AG04449 (cell line): ENCODE results near the gene CPVL.

Experiments
- CTCF ChIA-PET: fragments of 350-600 bp; formaldehyde crosslinking; extraction: SDS; loops from one replicate; lab custom pipeline; 2021; ENCODE audit warnings: antibody characterized with exemption; lab: Yijun Ruan, JAX
- POLR2A ChIA-PET: fragments of 400-600, 350-600 bp; formaldehyde crosslinking; extraction: SDS; loops from one replicate; lab custom pipeline; 2020; ENCODE audit warnings: antibody characterized with exemption, inconsistent platforms; lab: Yijun Ruan, JAX
- DNase-seq: peaks from one replicate; pipeline ENCODE4 v3.0.0-alpha.2; 2010; ENCODE audit warnings: low read depth, low spot score
- H3K4me3 ChIP-seq: 2 replicates; pipeline ENCODE4 v1.5.1; 2011; ENCODE audit warnings: low read depth, mild to moderate bottlenecking, control low read depth, low read length
- TF ChIP-seq, protein P1 (sequence below): IDR thresholded peaks from one replicate; pipeline ENCODE4 v1.5.1; 2011; ENCODE audit warnings: mild to moderate bottlenecking, moderate library complexity, low read length, control low read depth, inconsistent platforms; ENCODE audit not compliant: insufficient read depth; ENCODE audit errors: missing control alignments

Gene CPVL

DNA sequence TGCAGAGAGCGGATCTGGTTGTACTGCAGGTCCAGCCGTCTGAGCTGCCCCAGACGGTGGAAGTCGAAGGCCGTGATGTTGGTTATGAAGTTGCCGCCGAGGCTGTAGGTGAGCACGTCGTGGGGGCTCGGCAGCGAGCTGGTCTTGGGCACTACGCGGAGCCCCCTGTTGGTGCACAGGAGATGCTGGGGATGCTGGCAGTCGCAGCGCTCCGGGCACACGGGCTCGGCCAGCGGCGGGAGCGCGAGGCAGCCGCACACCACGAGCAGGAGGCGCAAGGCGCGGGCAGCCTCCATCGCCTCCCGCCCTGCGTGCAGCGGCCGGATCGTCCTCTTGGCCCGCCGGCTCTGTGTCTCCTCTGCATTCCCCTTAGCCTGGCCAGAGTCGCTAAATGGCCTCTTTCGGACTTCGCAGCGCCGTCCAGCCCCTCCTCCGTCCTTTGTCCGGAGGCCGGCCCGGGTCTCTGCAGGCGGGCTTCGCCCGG, 188.5 kb downstream of the CPVL start:
- POLR2A ChIA-PET = no interaction called here
- TF ChIP-seq, protein P1, sequence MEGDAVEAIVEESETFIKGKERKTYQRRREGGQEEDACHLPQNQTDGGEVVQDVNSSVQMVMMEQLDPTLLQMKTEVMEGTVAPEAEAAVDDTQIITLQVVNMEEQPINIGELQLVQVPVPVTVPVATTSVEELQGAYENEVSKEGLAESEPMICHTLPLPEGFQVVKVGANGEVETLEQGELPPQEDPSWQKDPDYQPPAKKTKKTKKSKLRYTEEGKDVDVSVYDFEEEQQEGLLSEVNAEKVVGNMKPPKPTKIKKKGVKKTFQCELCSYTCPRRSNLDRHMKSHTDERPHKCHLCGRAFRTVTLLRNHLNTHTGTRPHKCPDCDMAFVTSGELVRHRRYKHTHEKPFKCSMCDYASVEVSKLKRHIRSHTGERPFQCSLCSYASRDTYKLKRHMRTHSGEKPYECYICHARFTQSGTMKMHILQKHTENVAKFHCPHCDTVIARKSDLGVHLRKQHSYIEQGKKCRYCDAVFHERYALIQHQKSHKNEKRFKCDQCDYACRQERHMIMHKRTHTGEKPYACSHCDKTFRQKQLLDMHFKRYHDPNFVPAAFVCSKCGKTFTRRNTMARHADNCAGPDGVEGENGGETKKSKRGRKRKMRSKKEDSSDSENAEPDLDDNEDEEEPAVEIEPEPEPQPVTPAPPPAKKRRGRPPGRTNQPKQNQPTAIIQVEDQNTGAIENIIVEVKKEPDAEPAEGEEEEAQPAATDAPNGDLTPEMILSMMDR = peak; percentile 8
- CTCF ChIA-PET = interaction anchor here (0.6 to 26.0 kb wide), 20 partner anchors 10 to 472 kb away, joined by 3 to 767 read pairs (median 10); no protein-coding TSS in a partner anchor
- DNase-seq = no peak
- peak overlapping the region; percentile 56 for H3K4me3 ChIP-seq

DNA sequence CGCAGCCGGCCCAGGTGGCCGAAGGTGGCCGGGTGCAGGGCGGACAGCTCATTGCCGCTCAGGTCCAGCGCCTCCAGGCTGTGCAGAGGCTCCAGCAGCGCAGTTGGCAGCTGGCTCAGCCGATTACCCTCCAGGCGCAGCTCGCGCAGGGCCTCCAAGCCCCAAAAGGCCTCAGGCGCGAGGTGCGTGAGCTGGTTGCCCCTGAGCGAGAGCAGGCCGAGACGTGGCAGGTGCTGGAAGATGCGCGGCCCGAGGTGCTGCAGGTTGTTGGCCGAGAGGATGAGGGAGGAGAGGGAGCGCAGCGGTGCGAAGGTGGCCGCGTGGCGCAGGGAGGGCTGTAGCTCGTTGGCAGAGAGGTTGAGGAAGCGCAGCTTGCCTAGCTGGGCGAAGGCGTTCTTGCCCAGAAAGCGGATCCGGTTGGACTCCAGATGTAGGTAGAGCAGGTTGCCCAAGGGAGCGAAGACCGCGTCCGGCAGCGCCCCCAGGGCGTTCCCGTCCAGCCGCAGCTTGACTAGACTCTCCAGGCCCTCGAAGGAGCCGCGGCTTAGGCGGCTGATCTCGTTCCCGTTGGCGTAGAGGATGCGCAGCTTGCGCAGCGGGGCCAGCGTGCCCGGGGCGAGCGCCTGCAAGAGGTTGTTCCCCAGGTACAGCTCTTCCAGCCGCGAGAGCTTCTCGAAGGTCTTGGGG, 189.1 kb downstream of the CPVL start:
- no peak for DNase-seq
- TF ChIP-seq, protein P1 = no peak
- peak overlapping the region; percentile 56 for H3K4me3 ChIP-seq
- POLR2A ChIA-PET = interaction anchor here (0.8 to 1.4 kb wide), 2 partner anchors 10 to 149 kb away, joined by 3 read pairs; no protein-coding TSS in a partner anchor
- CTCF ChIA-PET = interaction anchor here (0.8 to 26.0 kb wide), 34 partner anchors 8 to 641 kb away, joined by 3 to 767 read pairs (median 7); no protein-coding TSS in a partner anchor

DNA sequence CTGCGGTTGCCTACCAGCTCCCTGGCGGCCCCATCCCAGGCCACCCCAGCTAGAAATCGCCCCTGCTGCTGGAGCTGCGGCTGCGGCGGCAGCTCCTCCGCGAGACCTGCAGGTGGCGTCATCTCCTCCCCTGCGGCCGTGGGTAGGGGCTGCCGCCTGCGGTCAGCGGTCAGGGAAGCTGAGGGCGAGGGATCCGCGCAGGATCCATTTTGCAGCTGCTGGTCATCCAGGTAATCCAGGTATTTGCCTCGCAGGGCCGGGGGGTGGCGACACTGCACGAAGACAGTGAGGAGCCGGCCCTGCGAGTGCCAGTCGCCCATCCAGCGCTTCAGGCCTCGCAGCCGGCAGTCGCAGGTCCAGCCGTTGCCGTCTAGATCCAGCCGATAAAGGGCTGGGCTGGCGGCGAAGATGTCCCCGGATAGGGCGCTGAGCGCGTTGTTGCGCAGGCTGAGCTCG, 189.7 kb downstream of the CPVL start:
- peak overlapping the region; percentile 56 for H3K4me3 ChIP-seq
- POLR2A ChIA-PET = interaction anchor here (0.8 to 1.4 kb wide), 2 partner anchors 9 to 150 kb away, joined by 3 read pairs; no protein-coding TSS in a partner anchor
- CTCF ChIA-PET = interaction anchor here (0.7 to 26.0 kb wide), 35 partner anchors 9 to 642 kb away, joined by 3 to 767 read pairs (median 7); no protein-coding TSS in a partner anchor
- TF ChIP-seq, protein P1 = peak; percentile 88
- no peak for DNase-seq

DNA sequence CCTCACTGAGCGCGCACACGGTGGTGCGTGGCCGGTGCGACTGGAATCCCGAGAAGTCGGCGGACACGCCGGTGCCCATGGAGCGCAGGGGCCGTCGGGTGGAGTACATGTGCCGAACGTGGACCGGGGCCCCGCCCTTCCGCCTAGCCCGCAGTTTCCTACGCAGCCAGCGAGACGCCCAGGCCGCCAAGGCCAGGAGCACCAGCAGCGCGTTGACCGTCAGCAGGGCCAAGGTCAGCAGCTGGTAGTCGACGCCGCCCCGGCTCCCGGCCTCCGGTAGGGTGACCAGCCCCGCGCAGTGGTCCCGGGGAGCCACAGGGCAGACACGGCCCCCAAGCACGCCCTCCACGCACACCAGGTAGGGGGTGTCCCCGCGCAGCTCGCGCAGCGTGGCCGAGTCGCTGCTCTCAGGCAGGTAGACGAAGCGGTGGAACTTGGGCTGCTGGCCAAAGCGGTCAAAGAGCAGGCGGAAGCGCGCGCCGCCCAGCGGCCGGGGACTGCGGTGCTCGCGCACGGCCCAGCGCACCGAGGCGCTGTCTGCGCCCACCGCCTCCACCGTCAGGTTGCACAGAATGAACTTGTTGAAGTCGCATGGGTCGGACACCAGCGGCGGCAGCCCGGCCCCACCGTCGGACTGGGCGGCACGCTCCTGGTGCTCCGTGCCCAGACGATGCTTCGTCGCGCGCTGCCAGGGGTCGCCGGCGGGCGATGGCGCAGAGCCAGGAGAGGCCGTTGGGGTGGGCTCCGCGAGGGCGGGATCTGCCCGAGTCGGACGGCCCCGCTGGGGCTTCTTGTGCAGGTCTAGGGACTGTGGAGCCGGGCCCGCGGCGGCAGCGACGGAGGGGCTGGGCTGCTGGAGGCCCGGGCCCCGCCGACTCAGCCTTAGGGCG, 190.4 kb downstream of the CPVL start:
- peak overlapping the region; percentile 56 for H3K4me3 ChIP-seq
- no peak for DNase-seq
- ChIA-PET POLR2A (interaction anchor here (0.8 to 1.4 kb wide), 2 partner anchors 8 to 151 kb away, joined by 3 read pairs; no protein-coding TSS in a partner anchor), CTCF (interaction anchor here (0.7 to 26.0 kb wide), 33 partner anchors 10 to 642 kb away, joined by 3 to 767 read pairs (median 7); no protein-coding TSS in a partner anchor)
- TF ChIP-seq, protein P1 = peak; percentile 67

DNA sequence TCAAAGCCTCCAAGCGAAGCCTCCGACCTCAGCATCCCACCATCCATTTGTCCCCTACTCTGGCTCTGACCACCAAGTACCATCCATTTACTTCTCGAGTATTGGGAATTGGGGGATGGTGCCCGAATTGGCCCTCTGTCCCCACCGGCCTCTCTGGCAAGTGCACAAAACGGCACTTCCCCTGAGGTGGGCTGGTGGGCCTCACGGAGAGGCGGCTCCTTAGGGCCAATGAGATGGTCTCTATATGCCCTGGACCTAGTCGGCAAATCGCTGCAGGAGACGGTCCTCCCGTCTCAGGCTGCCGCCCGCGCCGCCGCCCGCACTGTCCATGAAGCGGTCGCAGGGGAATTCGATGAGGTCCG, 191.0 kb downstream of the CPVL start:
- DNase-seq = no peak
- TF ChIP-seq, protein P1 = no peak
- ChIA-PET CTCF (interaction anchor here (1.2 to 26.0 kb wide), 8 partner anchors 22 to 151 kb away, joined by 3 to 767 read pairs (median 32); no protein-coding TSS in a partner anchor), POLR2A (no interaction called here)
- peak overlapping the region; percentile 56 for H3K4me3 ChIP-seq
